ENCODE data around the gene SPTB. TPM values are rescaled to one million over a fixed set of nuclear protein-coding genes. Genes with fewer than 3 reads are reported as not detected.

The SPTB gene
- total RNA-seq, 1 donor from 2014 or later: 312 TPM

GRCh38 chr14:64788706-64789105, 91.0 kb downstream of the SPTB start:
- Histone ChIP-seq H3K4me1 (ENCODE audit: control insufficient read depth in 3 of 3, insufficient read depth in 3 of 3, low read length in 3 of 3) (peaks cover 5 to 39% (median 9%) of the 10 kb centered on the region in 3 donors), H3K27ac (ENCODE audit: low read depth, low read length) (no peak overlapping the region), H3K9ac (ENCODE audit: low read depth in 1 of 3, low read length in 3 of 3) (no peak overlapping the region), H3K9me3 (ENCODE audit: control insufficient read depth in 3 of 3, low read length in 3 of 3) (no peaks in the 10 kb centered on the region), H3K27me3 (ENCODE audit: control insufficient read depth in 3 of 3, insufficient read depth in 3 of 3, low read length in 3 of 3) (no peaks in the 10 kb centered on the region), H3K36me3 (ENCODE audit: control insufficient read depth in 3 of 3, insufficient read depth in 3 of 3, low read length in 3 of 3) (peaks cover 60 to 78% (median 64%) of the 10 kb centered on the region in 3 donors), H3K4me3 (ENCODE audit: low read length in 3 of 3) (no peak overlapping the region)

GRCh38 chr14:64787619-64788018, 92.1 kb downstream of the SPTB start:
- Histone ChIP-seq H3K9ac (ENCODE audit: low read depth in 1 of 3, low read length in 3 of 3) (peak overlapping the region in 1 of 3 donors; percentile 16), H3K4me1 (ENCODE audit: control insufficient read depth in 3 of 3, insufficient read depth in 3 of 3, low read length in 3 of 3) (peaks cover 5 to 35% (median 9%) of the 10 kb centered on the region in 3 donors), H3K36me3 (ENCODE audit: control insufficient read depth in 3 of 3, insufficient read depth in 3 of 3, low read length in 3 of 3) (peaks cover 54 to 78% (median 60%) of the 10 kb centered on the region in 3 donors), H3K27me3 (ENCODE audit: control insufficient read depth in 3 of 3, insufficient read depth in 3 of 3, low read length in 3 of 3) (no peaks in the 10 kb centered on the region), H3K4me3 (ENCODE audit: low read length in 3 of 3) (no peak overlapping the region), H3K27ac (ENCODE audit: low read depth, low read length) (no peak overlapping the region), H3K9me3 (ENCODE audit: control insufficient read depth in 3 of 3, low read length in 3 of 3) (no peaks in the 10 kb centered on the region)

- H3K36me3 ChIP-seq (ENCODE audit: control insufficient read depth in 3 of 3, insufficient read depth in 3 of 3, low read length in 3 of 3): peaks cover 43 to 73% (median 57%) of the 10 kb centered on the region in 3 donors
- H3K9ac ChIP-seq (ENCODE audit: low read depth in 1 of 3, low read length in 3 of 3): no peak overlapping the region
- no peaks in the 10 kb centered on the region for H3K27me3 ChIP-seq (ENCODE audit: control insufficient read depth in 3 of 3, insufficient read depth in 3 of 3, low read length in 3 of 3)
Measured at GRCh38 chr14:64786296-64787149, 93.2 kb downstream of the SPTB start.

GRCh38 chr14:64784006-64784405, 95.7 kb downstream of the SPTB start:
- no peaks in the 10 kb centered on the region for H3K27me3 ChIP-seq (ENCODE audit: control insufficient read depth in 3 of 3, insufficient read depth in 3 of 3, low read length in 3 of 3)
- no peaks in the 10 kb centered on the region for H3K9me3 ChIP-seq (ENCODE audit: control insufficient read depth in 3 of 3, low read length in 3 of 3)
- H3K27ac ChIP-seq (ENCODE audit: low read depth, low read length): no peak overlapping the region
- peaks cover 43 to 71% (median 54%) of the 10 kb centered on the region in 3 donors for H3K36me3 ChIP-seq (ENCODE audit: control insufficient read depth in 3 of 3, insufficient read depth in 3 of 3, low read length in 3 of 3)
- H3K4me3 ChIP-seq (ENCODE audit: low read length in 3 of 3): no peak overlapping the region
- peaks cover 10 to 17% (median 10%) of the 10 kb centered on the region in 3 donors for H3K4me1 ChIP-seq (ENCODE audit: control insufficient read depth in 3 of 3, insufficient read depth in 3 of 3, low read length in 3 of 3)
- no peak overlapping the region for H3K9ac ChIP-seq (ENCODE audit: low read depth in 1 of 3, low read length in 3 of 3)

More at GRCh38 chr14:64786296-64787149, 93.2 kb downstream of the SPTB start:
- Histone ChIP-seq H3K4me1 (ENCODE audit: control insufficient read depth in 3 of 3, insufficient read depth in 3 of 3, low read length in 3 of 3) (peaks cover 5 to 29% (median 9%) of the 10 kb centered on the region in 3 donors), H3K27ac (ENCODE audit: low read depth, low read length) (no peak overlapping the region), H3K9me3 (ENCODE audit: control insufficient read depth in 3 of 3, low read length in 3 of 3) (no peaks in the 10 kb centered on the region), H3K4me3 (ENCODE audit: low read length in 3 of 3) (no peak overlapping the region)

DNA sequence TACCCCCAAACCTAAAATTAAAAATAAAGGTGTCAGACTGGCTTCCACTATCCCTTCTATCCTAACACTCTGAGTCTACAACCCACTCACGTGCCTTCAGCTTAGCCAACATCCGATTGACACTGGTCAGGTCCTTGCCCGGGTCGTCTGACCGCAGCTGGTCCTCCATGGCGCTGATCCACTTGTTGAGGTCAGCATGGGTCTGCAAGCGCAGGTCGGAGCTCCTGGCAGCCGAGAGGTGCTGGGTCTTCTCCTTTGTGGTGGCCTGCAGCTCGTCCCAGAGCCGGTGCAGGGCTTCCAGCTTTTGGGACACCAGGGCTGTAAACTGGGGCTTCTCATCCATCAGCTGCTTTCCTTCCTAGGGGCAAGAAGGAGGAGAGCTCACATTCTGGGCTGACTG, 97.5 kb downstream of the SPTB start:
- Histone ChIP-seq H3K9ac (ENCODE audit: low read depth in 1 of 3, low read length in 3 of 3) (no peak overlapping the region), H3K4me1 (ENCODE audit: control insufficient read depth in 3 of 3, insufficient read depth in 3 of 3, low read length in 3 of 3) (peaks cover 25 to 31% (median 27%) of the 10 kb centered on the region in 3 donors), H3K36me3 (ENCODE audit: control insufficient read depth in 3 of 3, insufficient read depth in 3 of 3, low read length in 3 of 3) (peaks cover 40 to 74% (median 56%) of the 10 kb centered on the region in 3 donors), H3K9me3 (ENCODE audit: control insufficient read depth in 3 of 3, low read length in 3 of 3) (no peaks in the 10 kb centered on the region), H3K4me3 (ENCODE audit: low read length in 3 of 3) (no peak overlapping the region), H3K27me3 (ENCODE audit: control insufficient read depth in 3 of 3, insufficient read depth in 3 of 3, low read length in 3 of 3) (no peaks in the 10 kb centered on the region), H3K27ac (ENCODE audit: low read depth, low read length) (no peak overlapping the region)

DNA sequence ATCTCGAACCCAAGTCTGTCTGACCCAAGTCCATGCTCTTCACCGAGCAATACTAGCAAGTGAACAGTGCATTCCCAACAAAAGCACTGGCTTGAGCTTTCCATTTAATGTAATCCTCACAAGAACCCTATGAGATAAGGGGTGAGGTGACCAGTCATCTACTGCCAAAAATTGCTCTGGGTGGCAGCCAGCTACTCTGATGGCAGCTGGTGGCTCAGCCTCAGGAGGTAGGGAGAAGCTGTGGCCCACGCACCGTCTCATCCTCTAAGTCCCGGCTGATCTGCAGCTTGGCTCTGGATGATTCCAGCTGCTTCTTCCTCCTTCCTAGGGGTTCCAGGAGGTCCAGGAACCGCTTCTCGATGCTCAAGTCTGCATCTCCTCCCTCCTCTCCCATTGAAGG, 100.2 kb downstream of the SPTB start:
- H3K27ac ChIP-seq (ENCODE audit: low read depth, low read length): no peak overlapping the region
- H3K36me3 ChIP-seq (ENCODE audit: control insufficient read depth in 3 of 3, insufficient read depth in 3 of 3, low read length in 3 of 3): peaks cover 32 to 66% (median 54%) of the 10 kb centered on the region in 3 donors
- no peak overlapping the region for H3K4me3 ChIP-seq (ENCODE audit: low read length in 3 of 3)
- no peaks in the 10 kb centered on the region for H3K27me3 ChIP-seq (ENCODE audit: control insufficient read depth in 3 of 3, insufficient read depth in 3 of 3, low read length in 3 of 3)
- H3K4me1 ChIP-seq (ENCODE audit: control insufficient read depth in 3 of 3, insufficient read depth in 3 of 3, low read length in 3 of 3): peaks cover 25 to 31% (median 28%) of the 10 kb centered on the region in 3 donors
- peak overlapping the region in 1 of 3 donors; percentile 1 for H3K9ac ChIP-seq (ENCODE audit: low read depth in 1 of 3, low read length in 3 of 3)
- H3K9me3 ChIP-seq (ENCODE audit: control insufficient read depth in 3 of 3, low read length in 3 of 3): no peaks in the 10 kb centered on the region

DNA sequence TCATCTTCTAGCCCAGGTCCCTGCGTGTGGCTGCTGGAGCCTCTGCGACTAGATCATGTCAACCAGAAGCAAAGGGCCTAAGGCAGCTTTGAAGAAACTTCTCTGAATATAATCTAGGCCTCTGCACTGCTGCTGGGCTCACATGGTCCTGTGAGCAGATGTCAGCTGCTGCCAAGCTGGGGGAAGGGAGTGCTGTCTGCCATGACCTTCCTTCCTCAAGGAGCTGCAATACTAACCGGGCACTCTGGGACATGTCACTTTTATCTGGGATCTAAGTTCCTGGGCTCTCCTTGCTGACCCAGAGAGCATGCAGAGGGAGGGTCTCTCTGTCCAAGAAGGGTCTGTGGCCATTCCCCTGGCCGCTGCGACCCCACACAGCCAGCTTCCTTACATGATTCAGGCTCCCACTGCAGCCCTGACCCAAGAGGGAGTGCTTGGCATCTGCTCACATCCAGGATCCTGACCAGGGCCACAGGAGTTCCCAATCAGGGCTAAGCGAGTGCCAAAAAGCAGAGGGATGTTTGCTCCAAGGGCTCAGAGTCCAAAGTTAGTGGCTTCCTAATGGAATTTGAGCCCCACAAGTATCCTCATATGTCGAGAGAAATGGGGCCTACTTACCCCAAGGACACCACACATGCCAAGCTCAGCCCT, 101.5 kb downstream of the SPTB start:
- Histone ChIP-seq H3K36me3 (ENCODE audit: control insufficient read depth in 3 of 3, insufficient read depth in 3 of 3, low read length in 3 of 3) (peaks cover 35 to 66% (median 54%) of the 10 kb centered on the region in 3 donors), H3K4me3 (ENCODE audit: low read length in 3 of 3) (peak overlapping the region in 1 of 3 donors; percentile 22), H3K27me3 (ENCODE audit: control insufficient read depth in 3 of 3, insufficient read depth in 3 of 3, low read length in 3 of 3) (no peaks in the 10 kb centered on the region), H3K9me3 (ENCODE audit: control insufficient read depth in 3 of 3, low read length in 3 of 3) (no peaks in the 10 kb centered on the region), H3K9ac (ENCODE audit: low read depth in 1 of 3, low read length in 3 of 3) (peak overlapping the region in 2 of 3 donors; percentile 25 to 77), H3K27ac (ENCODE audit: low read depth, low read length) (peak overlapping the region; percentile 65), H3K4me1 (ENCODE audit: control insufficient read depth in 3 of 3, insufficient read depth in 3 of 3, low read length in 3 of 3) (peaks cover 25 to 31% (median 28%) of the 10 kb centered on the region in 3 donors)

DNA sequence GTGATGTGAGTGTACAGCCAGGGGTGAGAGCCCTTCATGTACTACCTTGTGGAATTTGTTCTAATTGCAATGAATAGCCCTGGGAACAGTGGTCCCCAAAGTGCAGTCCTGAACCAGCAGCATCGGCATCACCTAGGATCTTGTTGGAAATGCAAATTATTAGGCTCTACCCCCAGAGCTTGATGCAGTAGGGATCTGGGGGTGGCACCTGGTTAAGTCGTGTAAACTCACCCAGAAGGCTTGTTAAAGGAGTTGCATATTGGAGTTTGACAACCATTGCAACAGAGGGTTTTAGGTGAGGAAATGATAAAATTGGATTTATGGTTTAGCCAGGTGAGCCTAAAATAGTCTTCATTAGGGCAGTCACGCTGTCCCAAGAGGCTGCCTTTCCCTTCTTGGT, 102.2 kb downstream of the SPTB start:
- Histone ChIP-seq H3K4me1 (ENCODE audit: control insufficient read depth in 3 of 3, insufficient read depth in 3 of 3, low read length in 3 of 3) (peaks cover 25 to 31% (median 28%) of the 10 kb centered on the region in 3 donors), H3K27me3 (ENCODE audit: control insufficient read depth in 3 of 3, insufficient read depth in 3 of 3, low read length in 3 of 3) (no peaks in the 10 kb centered on the region), H3K9me3 (ENCODE audit: control insufficient read depth in 3 of 3, low read length in 3 of 3) (no peaks in the 10 kb centered on the region), H3K9ac (ENCODE audit: low read depth in 1 of 3, low read length in 3 of 3) (peak overlapping the region in 1 of 3 donors; percentile 77), H3K27ac (ENCODE audit: low read depth, low read length) (no peak overlapping the region), H3K4me3 (ENCODE audit: low read length in 3 of 3) (no peak overlapping the region), H3K36me3 (ENCODE audit: control insufficient read depth in 3 of 3, insufficient read depth in 3 of 3, low read length in 3 of 3) (peaks cover 40 to 67% (median 57%) of the 10 kb centered on the region in 3 donors)

DNA sequence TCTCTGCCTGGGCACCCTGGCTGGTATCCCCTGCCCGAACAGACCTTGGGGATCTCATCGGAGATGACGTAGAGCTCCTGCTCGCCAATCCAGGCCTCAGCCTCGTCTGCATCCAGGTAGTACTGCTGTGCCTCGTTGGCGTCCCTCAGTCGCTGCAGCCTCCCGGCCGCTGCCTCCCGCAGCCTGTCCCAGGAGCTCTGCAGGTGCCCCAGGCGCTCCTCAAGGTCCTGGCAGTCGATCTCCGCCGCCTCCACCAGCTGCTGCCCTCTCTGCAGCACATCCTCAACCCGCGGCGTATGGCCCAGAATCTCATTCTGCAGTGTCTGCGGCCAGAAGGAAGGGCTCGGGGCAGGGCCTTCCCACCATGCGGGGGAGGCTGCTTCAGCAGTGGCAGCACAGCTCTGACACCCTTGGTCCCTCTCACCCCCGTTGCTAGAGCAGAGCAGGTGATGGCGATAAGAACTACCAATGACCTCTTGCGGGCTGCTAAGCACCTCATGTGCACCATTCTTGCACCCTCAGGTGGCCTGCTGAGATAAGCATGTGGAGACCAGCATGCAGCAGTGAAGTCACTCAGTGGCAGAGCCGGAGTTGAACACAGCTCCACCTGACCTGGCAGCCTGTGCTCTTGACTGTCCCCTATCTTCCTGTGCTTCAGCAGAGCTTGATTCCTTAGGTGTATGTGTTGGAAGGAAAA, 104.5 kb downstream of the SPTB start:
- no peaks in the 10 kb centered on the region for H3K9me3 ChIP-seq (ENCODE audit: control insufficient read depth in 3 of 3, low read length in 3 of 3)
- H3K4me1 ChIP-seq (ENCODE audit: control insufficient read depth in 3 of 3, insufficient read depth in 3 of 3, low read length in 3 of 3): peaks cover 25 to 28% (median 27%) of the 10 kb centered on the region in 3 donors
- H3K9ac ChIP-seq (ENCODE audit: low read depth in 1 of 3, low read length in 3 of 3): no peak overlapping the region
- no peaks in the 10 kb centered on the region for H3K27me3 ChIP-seq (ENCODE audit: control insufficient read depth in 3 of 3, insufficient read depth in 3 of 3, low read length in 3 of 3)
- no peak overlapping the region for H3K27ac ChIP-seq (ENCODE audit: low read depth, low read length)
- peaks cover 62 to 84% (median 71%) of the 10 kb centered on the region in 3 donors for H3K36me3 ChIP-seq (ENCODE audit: control insufficient read depth in 3 of 3, insufficient read depth in 3 of 3, low read length in 3 of 3)
- no peak overlapping the region for H3K4me3 ChIP-seq (ENCODE audit: low read length in 3 of 3)

All from skeletal muscle tissue (tissue), 4 donors.